Measurements from ENCODE around the gene WWC2.

DNA sequence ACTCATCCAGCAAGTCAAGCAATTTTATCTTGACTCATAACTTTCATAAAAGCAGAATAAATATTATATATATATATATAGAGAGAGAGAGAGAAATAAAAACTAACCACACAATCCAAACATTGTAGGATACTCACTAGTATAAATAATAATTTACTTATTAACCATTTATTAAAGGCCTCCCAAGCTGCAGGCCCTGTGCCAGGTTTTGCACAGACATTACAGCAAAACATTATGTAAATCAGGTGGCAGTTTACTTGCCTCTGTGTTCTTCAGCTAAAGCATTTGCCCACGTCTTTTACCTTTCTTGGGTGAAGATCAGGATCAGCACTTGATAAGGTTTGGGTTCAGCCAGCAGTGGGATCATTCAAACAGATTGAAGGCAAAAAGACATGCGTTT, 145.4 kb downstream of the WWC2 start:
- TF ChIP-seq, protein P1, sequence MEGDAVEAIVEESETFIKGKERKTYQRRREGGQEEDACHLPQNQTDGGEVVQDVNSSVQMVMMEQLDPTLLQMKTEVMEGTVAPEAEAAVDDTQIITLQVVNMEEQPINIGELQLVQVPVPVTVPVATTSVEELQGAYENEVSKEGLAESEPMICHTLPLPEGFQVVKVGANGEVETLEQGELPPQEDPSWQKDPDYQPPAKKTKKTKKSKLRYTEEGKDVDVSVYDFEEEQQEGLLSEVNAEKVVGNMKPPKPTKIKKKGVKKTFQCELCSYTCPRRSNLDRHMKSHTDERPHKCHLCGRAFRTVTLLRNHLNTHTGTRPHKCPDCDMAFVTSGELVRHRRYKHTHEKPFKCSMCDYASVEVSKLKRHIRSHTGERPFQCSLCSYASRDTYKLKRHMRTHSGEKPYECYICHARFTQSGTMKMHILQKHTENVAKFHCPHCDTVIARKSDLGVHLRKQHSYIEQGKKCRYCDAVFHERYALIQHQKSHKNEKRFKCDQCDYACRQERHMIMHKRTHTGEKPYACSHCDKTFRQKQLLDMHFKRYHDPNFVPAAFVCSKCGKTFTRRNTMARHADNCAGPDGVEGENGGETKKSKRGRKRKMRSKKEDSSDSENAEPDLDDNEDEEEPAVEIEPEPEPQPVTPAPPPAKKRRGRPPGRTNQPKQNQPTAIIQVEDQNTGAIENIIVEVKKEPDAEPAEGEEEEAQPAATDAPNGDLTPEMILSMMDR (IDR thresholded peaks at IDR 0.05), result no peak
- TF ChIP-seq POLR2A (IDR thresholded peaks at IDR 0.05), result no peak
